ENCODE measurements around the gene USP13.

USP13 gene

GRCh38 chr3:179697736-179698332 lies 45.0 kb downstream of the USP13 start:
- no peak for DNase-seq (ENCODE audit: low spot score)

GRCh38 chr3:179700716-179701115 lies 47.9 kb downstream of the USP13 start:
- DNase-seq (ENCODE audit: low spot score): no peak

GRCh38 chr3:179701176-179701827 lies 48.5 kb downstream of the USP13 start:
- DNase-seq (ENCODE audit: low spot score): no peak

GRCh38 chr3:179702271-179702947 lies 49.6 kb downstream of the USP13 start:
- DNase-seq (ENCODE audit: low spot score): no peak

DNA sequence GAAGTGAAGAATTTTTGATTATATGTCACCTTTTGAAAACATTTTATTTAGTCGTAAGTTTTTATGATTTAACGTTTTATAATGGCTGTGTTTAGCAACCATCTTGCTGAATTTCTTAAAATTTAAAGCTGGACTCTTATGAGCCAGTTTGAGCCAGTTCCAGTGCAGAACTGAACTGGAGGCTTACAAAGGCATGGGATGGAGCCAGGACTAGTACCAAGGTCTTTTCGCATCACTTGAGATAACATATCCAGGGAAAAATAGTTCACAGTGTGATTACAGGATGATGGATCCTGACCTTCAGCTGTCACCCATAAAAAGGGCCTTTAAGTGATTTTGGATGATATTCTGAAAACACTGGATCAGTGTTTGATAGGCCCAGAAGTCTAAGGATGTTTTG lies 51.0 kb downstream of the USP13 start:
- DNase-seq (ENCODE audit: low spot score): no peak

DNA sequence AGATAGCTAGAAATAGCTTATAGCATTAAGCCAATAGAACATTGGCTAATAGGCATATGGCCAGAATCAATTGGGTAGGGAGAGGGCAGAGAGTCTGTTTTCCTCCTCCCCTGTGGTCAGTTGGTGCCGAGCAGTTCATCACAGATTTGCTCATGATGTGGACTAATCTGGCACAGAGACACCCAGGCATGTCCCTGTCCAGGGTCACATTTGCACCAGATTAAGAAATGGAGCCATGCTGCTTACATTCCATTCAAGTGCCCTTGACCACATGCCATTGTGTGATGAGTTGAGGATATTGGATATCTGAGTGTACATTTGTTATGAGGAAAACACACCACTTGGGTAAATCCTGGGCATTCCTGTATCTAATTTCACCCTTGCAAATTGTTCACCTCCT lies 53.4 kb downstream of the USP13 start:
- DNase-seq (ENCODE audit: low spot score): no peak

DNA sequence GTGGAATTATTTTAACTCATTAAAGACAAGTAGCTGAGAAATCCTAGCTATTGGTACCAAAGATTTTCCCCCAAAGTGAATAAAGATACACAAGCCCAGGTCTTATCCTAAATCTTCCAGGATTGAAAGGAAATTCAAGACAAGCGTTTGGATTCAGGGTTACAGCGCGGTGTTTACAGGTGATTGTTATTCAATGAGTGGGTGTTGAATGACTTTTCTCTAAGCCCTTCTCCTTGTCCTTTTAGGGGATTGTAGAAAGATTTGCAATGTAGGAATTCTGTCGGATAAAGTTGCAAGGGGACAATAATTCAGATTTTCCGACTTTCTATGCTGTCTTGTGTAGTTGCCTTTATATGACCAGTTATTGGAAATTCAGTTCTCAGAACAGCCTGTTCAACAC lies 57.2 kb downstream of the USP13 start:
- no peak for DNase-seq (ENCODE audit: low spot score)

GRCh38 chr3:179713643-179714090 lies 60.8 kb downstream of the USP13 start:
- no peak for DNase-seq (ENCODE audit: low spot score)

DNA sequence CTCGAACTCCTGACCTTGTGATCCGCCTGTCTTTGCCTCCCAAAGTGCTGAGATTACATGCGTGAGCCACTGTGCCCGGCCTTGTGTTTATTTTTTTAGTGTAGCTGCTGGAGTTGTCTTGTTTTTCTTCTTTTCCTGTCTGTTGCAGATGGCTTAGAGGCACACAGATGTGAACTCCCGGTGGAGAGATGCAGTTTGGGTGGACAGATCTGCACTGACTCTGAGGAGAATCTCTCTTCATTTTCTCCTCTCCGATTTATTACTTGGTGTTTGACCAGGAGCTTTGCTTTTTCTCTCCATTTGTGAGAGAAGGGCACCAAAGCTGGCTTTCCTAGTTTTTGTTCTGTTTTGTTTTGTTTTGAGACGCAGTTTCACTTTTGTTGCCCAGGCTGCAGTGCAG lies 62.7 kb downstream of the USP13 start:
- DNase-seq (ENCODE audit: low spot score): no peak

- no peak for DNase-seq (ENCODE audit: low spot score)
These were observed 63.4 kb downstream of the USP13 start for GRCh38 chr3:179716226-179716625.

- DNase-seq (ENCODE audit: low spot score): no peak
These were observed 64.0 kb downstream of the USP13 start for GRCh38 chr3:179716811-179717210.

DNA sequence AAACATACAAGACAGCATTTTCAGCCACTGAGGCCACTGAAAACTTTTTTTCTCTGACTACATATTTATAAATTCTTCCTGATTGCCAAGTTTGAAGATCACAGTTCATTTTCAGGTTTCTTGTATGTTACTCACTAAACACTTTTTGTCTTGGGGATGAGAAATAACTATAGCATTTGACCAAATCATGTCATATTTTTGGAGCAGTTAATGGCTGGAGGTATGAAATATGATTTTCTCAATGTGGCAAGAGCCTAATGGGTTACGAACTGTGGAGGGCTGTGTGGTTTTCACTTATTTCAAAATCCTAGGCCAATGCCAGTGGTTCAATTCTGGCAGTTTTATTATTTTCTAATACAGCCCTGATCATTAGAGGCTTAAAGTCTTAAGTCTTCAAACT lies 64.4 kb downstream of the USP13 start:
- no peak for DNase-seq (ENCODE audit: low spot score)

GRCh38 chr3:179719048-179719734 lies 66.4 kb downstream of the USP13 start:
- no peak for DNase-seq (ENCODE audit: low spot score)

- no peak for DNase-seq (ENCODE audit: low spot score)
These were observed 67.4 kb downstream of the USP13 start for GRCh38 chr3:179720196-179720595.

- DNase-seq (ENCODE audit: low spot score): no peak
These were observed 70.8 kb downstream of the USP13 start for GRCh38 chr3:179723617-179724016.

- DNase-seq (ENCODE audit: low spot score): no peak
These were observed 73.3 kb downstream of the USP13 start for GRCh38 chr3:179726075-179726699.

- no peak for DNase-seq (ENCODE audit: low spot score)
These were observed 76.2 kb downstream of the USP13 start for GRCh38 chr3:179729086-179729485.

DNA sequence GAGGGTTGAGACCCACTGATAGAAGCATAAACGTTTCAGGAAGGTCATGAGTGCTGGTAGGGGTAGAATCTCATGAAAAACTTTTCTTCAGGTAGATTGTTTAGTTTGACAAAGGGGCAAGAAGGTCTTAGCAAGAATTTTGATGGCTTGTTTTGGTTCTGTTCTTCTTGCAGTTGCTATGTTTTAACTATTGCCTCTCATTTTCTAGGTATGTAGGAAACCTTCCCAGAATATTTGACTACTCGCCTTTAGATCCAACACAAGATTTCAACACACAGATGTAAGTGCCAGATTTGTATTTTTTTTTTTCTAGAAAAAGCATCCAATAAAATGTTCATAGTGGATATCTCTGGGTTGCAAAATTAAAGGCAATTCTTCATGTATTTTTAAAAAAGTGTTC lies 77.1 kb downstream of the USP13 start:
- DNase-seq (ENCODE audit: low spot score): no peak

DNA sequence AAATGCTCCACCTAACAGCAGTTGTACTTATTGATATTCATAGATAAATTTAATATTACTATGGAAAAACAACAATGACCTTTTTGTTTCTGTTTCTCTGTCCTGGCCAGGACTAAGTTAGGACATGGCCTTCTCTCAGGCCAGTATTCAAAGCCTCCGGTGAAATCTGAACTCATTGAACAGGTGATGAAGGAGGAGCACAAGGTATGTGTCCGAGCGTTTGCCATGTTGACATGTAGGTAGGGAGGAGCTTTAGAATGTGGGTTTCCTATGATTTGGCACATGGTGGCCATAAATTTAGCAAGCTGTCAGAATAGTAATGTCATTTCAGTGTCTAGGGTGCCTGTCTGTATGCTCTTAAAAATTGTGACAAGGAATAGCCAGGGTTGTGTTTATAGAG lies 77.7 kb downstream of the USP13 start:
- no peak for DNase-seq (ENCODE audit: low spot score)

DNA sequence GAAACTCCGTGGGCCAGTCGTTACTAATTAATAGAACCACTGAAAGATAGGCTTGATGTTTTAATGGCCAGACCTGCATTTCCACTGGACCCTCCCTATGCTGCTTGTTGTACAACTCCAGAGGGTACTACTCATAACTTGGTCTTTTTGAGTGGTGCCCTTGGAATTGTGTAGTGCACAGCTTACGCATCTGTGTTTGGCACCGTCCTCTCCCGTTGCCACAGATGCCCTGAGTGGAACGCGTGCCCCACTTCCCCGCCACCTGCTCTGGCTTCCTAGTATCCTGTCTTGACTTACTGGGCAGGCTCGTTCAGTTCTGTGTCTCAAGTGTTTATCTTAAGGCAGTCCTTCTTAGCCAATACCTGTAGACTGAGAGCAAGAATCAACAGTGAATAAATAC lies 78.7 kb downstream of the USP13 start:
- no peak for DNase-seq (ENCODE audit: low spot score)

- no peak for DNase-seq (ENCODE audit: low spot score)
These were observed 80.0 kb downstream of the USP13 start for GRCh38 chr3:179732661-179733348.

DNA sequence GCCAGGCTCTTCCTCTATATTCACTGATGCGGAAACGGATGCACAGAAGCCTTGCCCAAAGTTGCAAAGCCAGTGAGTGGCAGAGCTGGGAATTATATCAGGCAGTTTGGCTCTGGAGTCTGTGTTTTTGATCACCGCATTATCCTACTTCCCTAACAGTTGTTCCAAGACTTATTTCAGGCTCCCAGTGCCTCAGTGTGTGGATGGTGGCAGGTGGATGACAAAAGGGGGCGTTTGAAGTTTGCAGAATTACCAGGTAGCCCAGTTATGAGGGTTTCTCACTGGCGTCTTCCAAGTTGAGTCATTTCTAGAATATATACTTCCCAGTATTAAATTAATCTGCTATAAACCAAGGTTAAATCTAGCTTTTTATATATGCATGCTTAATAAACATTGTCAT lies 81.0 kb downstream of the USP13 start:
- DNase-seq (ENCODE audit: low spot score): no peak

Data from LoVo (cell line).